GM12878 (cell line): ENCODE data around the gene PLXNA4. TPM values are rescaled to one million over a fixed set of nuclear protein-coding genes. Genes with fewer than 3 reads are reported as not detected.

Experiments
- ATAC-seq: fragments of 200-7000 bp; cut with Tn5 transposase; 3 replicates; pipeline ENCODE4 v1.9.1; 2020; ENCODE audit warnings: mild to moderate bottlenecking, moderate library complexity
- BruUV-seq: library from RNA; stranded (reverse); fragments of 400-500 nt; replicated peaks from 2 replicates; lab custom pipeline; 2021; lab: Mats Ljungman, UMichigan
- CTCF ChIA-PET: fragments of 300-600 bp; sonication (Branson Sonifier 250); formaldehyde crosslinking; extraction: SDS; loops from one replicate; lab custom pipeline; 2021; ENCODE audit warnings: inconsistent platforms; lab: Yijun Ruan, JAX
- POLR2A ChIA-PET: fragments of 350-600 bp; formaldehyde crosslinking; extraction: SDS; loops from one replicate; lab custom pipeline; 2021; ENCODE audit warnings: inconsistent platforms; lab: Charles Lee
- RAD21 ChIA-PET: fragments of 300-600 bp; sonication (Branson Sonifier 250); formaldehyde crosslinking; loops from one replicate; lab custom pipeline; 2023; ENCODE audit warnings: antibody characterized with exemption; ENCODE audit not compliant: unreplicated experiment; lab: Charles Lee
- SMC1A ChIA-PET: fragments of 300-600 bp; sonication (Branson Sonifier 250); formaldehyde crosslinking; loops from one replicate; lab custom pipeline; 2023; ENCODE audit not compliant: unreplicated experiment, uncharacterized antibody; lab: Charles Lee
- DNase-seq: peaks from one replicate; pipeline ENCODE4 v3.0.0-alpha.2; 2011; ENCODE audit warnings: low read depth, low spot score
- FAIRE-seq: peaks from 3 replicates; lab custom pipeline; 2011; peaks lifted over from hg19 to GRCh38; lab: Jason Lieb, UNC
- H2AFZ ChIP-seq: 2 replicates; pipeline ENCODE4 v1.6.0; 2011; ENCODE audit warnings: low read depth, low read length, control low read depth; ENCODE audit not compliant: control insufficient read depth
- H3K27ac ChIP-seq: 2 replicates; pipeline ENCODE4 v1.5.1; 2011; ENCODE audit warnings: control low read depth; ENCODE audit not compliant: control insufficient read depth, insufficient read depth
- H3K27me3 ChIP-seq, 2 experiments: replicated peaks in 1 of 2; 2 replicates each; pipeline versions ENCODE4 v1.6.0 to v1.6.1; 2011; ENCODE audit warnings: low read length in 1 of 2; ENCODE audit not compliant: control insufficient read depth in 2 of 2, insufficient read depth in 2 of 2
- H3K36me3 ChIP-seq, 2 experiments: 2 replicates each; pipeline ENCODE4 v1.5.1; 2011; ENCODE audit warnings: low read length in 1 of 2; ENCODE audit not compliant: control insufficient read depth in 2 of 2, insufficient read depth in 2 of 2
- H3K4me1 ChIP-seq: 2 replicates; pipeline ENCODE4 v1.6.1; 2011; ENCODE audit warnings: mild to moderate bottlenecking, low read length, moderate library complexity, mixed read lengths; ENCODE audit not compliant: control insufficient read depth, insufficient read depth
- H3K4me2 ChIP-seq: 2 replicates; pipeline ENCODE4 v1.6.0; 2011; ENCODE audit warnings: control low read depth; ENCODE audit not compliant: control insufficient read depth, insufficient read depth
- H3K4me3 ChIP-seq: fragments of 200-600 bp; sonication (generic); 2 replicates; pipeline ENCODE4 v1.5.1; 2016
- H3K79me2 ChIP-seq: 2 replicates; pipeline ENCODE4 v1.6.0; 2011; ENCODE audit warnings: low read length; ENCODE audit not compliant: control insufficient read depth, insufficient read depth
- H3K9ac ChIP-seq: 2 replicates; pipeline ENCODE4 v1.8.0; 2011; ENCODE audit warnings: low read length, control low read depth, mixed read lengths; ENCODE audit not compliant: control insufficient read depth, insufficient read depth
- H3K9me3 ChIP-seq: replicated peaks from 3 replicates; pipeline ENCODE4 v1.5.1; 2011; ENCODE audit warnings: mild to moderate bottlenecking, low read length; ENCODE audit not compliant: control insufficient read depth, insufficient read depth
- H4K20me1 ChIP-seq: 2 replicates; pipeline ENCODE4 v1.6.0; 2011; ENCODE audit not compliant: control insufficient read depth, insufficient read depth
- ATF3 ChIP-seq: IDR thresholded peaks from 2 replicates; pipeline ENCODE4 v1.6.1; 2011; ENCODE audit warnings: low read depth, mild to moderate bottlenecking, low read length, moderate library complexity, borderline replicate concordance; ENCODE audit errors: extremely low read depth
- CBX3 ChIP-seq: fragments of 200-600 bp; sonication (generic); IDR thresholded peaks from 2 replicates; pipeline ENCODE4 v1.6.1; 2016; ENCODE audit warnings: low read depth, borderline replicate concordance
- EGR1 ChIP-seq, 2 experiments: IDR thresholded peaks; 1 replicate in 1 of 2; 2 replicates in 1 of 2; pipeline ENCODE4 v1.6.1; 2011 to 2012; ENCODE audit warnings: low read depth in 2 of 2, low read length in 2 of 2, borderline replicate concordance in 1 of 2, mild to moderate bottlenecking in 1 of 2, moderate library complexity in 1 of 2
- ETV6 ChIP-seq, 2 experiments: fragments of 450-650 bp in 1 of 2; IDR thresholded peaks in 1 of 2; conservative IDR thresholded peaks in 1 of 2; 2 replicates each; pipeline ENCODE4 v1.6.1; 2014; ENCODE audit warnings: antibody characterized with exemption in 1 of 2, borderline replicate concordance in 1 of 2, low read depth in 1 of 2, mild to moderate bottlenecking in 1 of 2, moderate library complexity in 1 of 2
- GATAD2B ChIP-seq: fragments of 450-650 bp; conservative IDR thresholded peaks from 2 replicates; pipeline ENCODE4 v1.6.1; 2017; ENCODE audit warnings: low read depth, mild to moderate bottlenecking, moderate library complexity
- HDAC6 ChIP-seq: fragments of 200-600 bp; sonication (generic); IDR thresholded peaks from one replicate; pipeline ENCODE4 v1.8.0; 2017; ENCODE audit warnings: antibody characterized with exemption; ENCODE audit not compliant: unreplicated experiment
- KDM1A ChIP-seq: fragments of 200-600 bp; sonication (generic); IDR thresholded peaks from 2 replicates; pipeline ENCODE4 v1.6.1; 2016; ENCODE audit warnings: borderline replicate concordance
- MEF2B ChIP-seq: fragments of 450-650 bp; IDR thresholded peaks from 2 replicates; pipeline ENCODE4 v1.6.1; 2018; ENCODE audit warnings: mild to moderate bottlenecking, moderate library complexity; ENCODE audit not compliant: partially characterized antibody, poor library complexity, severe bottlenecking
- MYB ChIP-seq: fragments of 150-350 bp; IDR thresholded peaks from 2 replicates; pipeline ENCODE4 v1.6.1; 2014; ENCODE audit warnings: mild to moderate bottlenecking, low read depth, low read length, borderline replicate concordance
- RAD51 ChIP-seq: fragments of 450-650 bp; IDR thresholded peaks from 2 replicates; pipeline ENCODE4 v1.6.1; 2016; ENCODE audit warnings: moderate library complexity, mild to moderate bottlenecking, inconsistent platforms
- RUNX3 ChIP-seq: IDR thresholded peaks from 2 replicates; pipeline ENCODE4 v1.6.1; 2012; ENCODE audit warnings: low read length, inconsistent platforms
- TCF3 ChIP-seq: IDR thresholded peaks from 2 replicates; pipeline ENCODE4 v1.6.1; 2012; ENCODE audit warnings: low read depth, mild to moderate bottlenecking, low read length, borderline replicate concordance; ENCODE audit not compliant: insufficient read depth
- WGBS: methylation state at CpG from one replicate; pipeline ENCODE4 v1.1.6; 2016; ENCODE audit warnings: low lambda C conversion rate; ENCODE audit not compliant: insufficient replicate concordance, insufficient coverage; ENCODE audit errors: missing lambda C conversion rate; 5-methylcytosine and 5-hydroxymethylcytosine counted together
- in situ Hi-C: fragments of 300-500 bp; cut with MboI; formaldehyde crosslinking; loops from 9 replicates; pipeline ENCODE4 v1.14.3; 2018; ENCODE audit warnings: mixed read lengths
- intact Hi-C: fragments of 100-400 bp; cut with micrococcal nuclease; formaldehyde crosslinking; loops from one replicate; pipeline ENCODE4 v1.14.2; 2022; ENCODE audit not compliant: unreplicated experiment
- polyA plus RNA-seq, 11 experiments: library from polyadenylated mRNA; depleted of rRNA in 4 of 11; unstranded in 6 of 11; stranded (reverse) in 5 of 11; fragments of >200 nt; fragmentation: Nextera tagmentation in 4 of 11; fragmentation: Illumina TruSeq in 1 of 11; extraction: Ambion mirVana in 4 of 11; extraction: Trizol in 1 of 11; gene quantifications; 1 replicate in 1 of 11; 2 replicates in 10 of 11; pipeline versions ENCODE4 v1.2.1 to v1.2.3, GENCODE V29; 2011 to 2016; ENCODE audit warnings: inconsistent platforms in 2 of 11, missing spikeins in 2 of 11, low read depth in 1 of 11
- total RNA-seq, 4 experiments: library from RNA; depleted of rRNA in 3 of 4; stranded (reverse); fragments of >200 nt in 3 of 4; fragmentation: Illumina TruSeq in 1 of 4; extraction: Trizol in 1 of 4; gene quantifications; 2 replicates each; pipeline versions ENCODE4 v1.2.1 to v1.2.3, GENCODE V29; 2013 to 2021
- TF ChIP-seq, protein P1 (sequence below): IDR thresholded peaks from 2 replicates; pipeline ENCODE4 v1.6.1; 2011; ENCODE audit warnings: mild to moderate bottlenecking, low read depth, low read length, moderate library complexity; ENCODE audit not compliant: insufficient replicate concordance
- TF ChIP-seq, protein P2 (sequence below): fragments of 150-350 bp; IDR thresholded peaks from 2 replicates; pipeline ENCODE4 v1.6.1; 2016; ENCODE audit warnings: low read depth, low read length
- TF ChIP-seq, protein P3 (sequence below): fragments of 450-650 bp; IDR thresholded peaks from 2 replicates; pipeline ENCODE4 v1.6.1; 2016; ENCODE audit warnings: mild to moderate bottlenecking

PLXNA4 gene
- total and polyA plus RNA-seq, 10 of the 15 experiments (the other 5 are each of a cell fraction or from before 2014, with no cell fraction given) = 0.03 TPM; not detected in 9

GRCh38 chr7:132547821-132548220 lies 28.4 kb downstream of the PLXNA4 start:
- ChIA-PET RAD21 (no interaction called here), POLR2A (no interaction called here), SMC1A (no interaction called here), CTCF (no interaction called here)
- Histone ChIP-seq H4K20me1 (no peaks in the 10 kb centered on the region), H3K4me3 (no peak overlapping the region), H3K79me2 (no peaks in the 10 kb centered on the region), H3K9ac (no peak overlapping the region), H3K9me3 (no peaks in the 10 kb centered on the region), H3K4me2 (no peak overlapping the region), H3K4me1 (no peaks in the 10 kb centered on the region), H2AFZ (no peak overlapping the region), H3K27ac (no peak overlapping the region), H3K36me3 (no peaks in the 10 kb centered on the region), H3K27me3 (peaks cover 0 to 4% of the 10 kb centered on the region in 2 experiments; a peak in 1 of 4 replicates)
- WGBS = 28% methylated on average over 6 of the region's 6 CpGs
- no peak for FAIRE-seq
- in situ Hi-C loops = no loop called here
- ATAC-seq = no peak; the same call in 2 of the 3 replicates
- DNase-seq = no peak
- intact Hi-C loops = no loop called here
- BruUV-seq = no TSS peak
- TF ChIP-seq RAD51 (no peak), GATAD2B (no peak), RUNX3 (no peak), MYB (no peak), KDM1A (no peak), EGR1 (IDR thresholded peaks at IDR 0.05; ENCODE audit: borderline replicate concordance in 1 of 2, low read depth in 2 of 2, low read length in 2 of 2) (no peak), ETV6 (conservative IDR thresholded peaks at IDR 0.05 in 1 of 2, IDR thresholded peaks at IDR 0.05 in 1 of 2; ENCODE audit: borderline replicate concordance in 1 of 2, low read depth in 1 of 2) (no peak), HDAC6 (no peak), MEF2B (no peak), ATF3 (no peak), CBX3 (no peak), TCF3 (no peak)
- TF ChIP-seq, protein P1, sequence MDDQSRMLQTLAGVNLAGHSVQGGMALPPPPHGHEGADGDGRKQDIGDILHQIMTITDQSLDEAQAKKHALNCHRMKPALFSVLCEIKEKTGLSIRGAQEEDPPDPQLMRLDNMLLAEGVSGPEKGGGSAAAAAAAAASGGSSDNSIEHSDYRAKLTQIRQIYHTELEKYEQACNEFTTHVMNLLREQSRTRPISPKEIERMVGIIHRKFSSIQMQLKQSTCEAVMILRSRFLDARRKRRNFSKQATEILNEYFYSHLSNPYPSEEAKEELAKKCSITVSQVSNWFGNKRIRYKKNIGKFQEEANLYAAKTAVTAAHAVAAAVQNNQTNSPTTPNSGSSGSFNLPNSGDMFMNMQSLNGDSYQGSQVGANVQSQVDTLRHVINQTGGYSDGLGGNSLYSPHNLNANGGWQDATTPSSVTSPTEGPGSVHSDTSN = no peak
- TF ChIP-seq, protein P2, sequence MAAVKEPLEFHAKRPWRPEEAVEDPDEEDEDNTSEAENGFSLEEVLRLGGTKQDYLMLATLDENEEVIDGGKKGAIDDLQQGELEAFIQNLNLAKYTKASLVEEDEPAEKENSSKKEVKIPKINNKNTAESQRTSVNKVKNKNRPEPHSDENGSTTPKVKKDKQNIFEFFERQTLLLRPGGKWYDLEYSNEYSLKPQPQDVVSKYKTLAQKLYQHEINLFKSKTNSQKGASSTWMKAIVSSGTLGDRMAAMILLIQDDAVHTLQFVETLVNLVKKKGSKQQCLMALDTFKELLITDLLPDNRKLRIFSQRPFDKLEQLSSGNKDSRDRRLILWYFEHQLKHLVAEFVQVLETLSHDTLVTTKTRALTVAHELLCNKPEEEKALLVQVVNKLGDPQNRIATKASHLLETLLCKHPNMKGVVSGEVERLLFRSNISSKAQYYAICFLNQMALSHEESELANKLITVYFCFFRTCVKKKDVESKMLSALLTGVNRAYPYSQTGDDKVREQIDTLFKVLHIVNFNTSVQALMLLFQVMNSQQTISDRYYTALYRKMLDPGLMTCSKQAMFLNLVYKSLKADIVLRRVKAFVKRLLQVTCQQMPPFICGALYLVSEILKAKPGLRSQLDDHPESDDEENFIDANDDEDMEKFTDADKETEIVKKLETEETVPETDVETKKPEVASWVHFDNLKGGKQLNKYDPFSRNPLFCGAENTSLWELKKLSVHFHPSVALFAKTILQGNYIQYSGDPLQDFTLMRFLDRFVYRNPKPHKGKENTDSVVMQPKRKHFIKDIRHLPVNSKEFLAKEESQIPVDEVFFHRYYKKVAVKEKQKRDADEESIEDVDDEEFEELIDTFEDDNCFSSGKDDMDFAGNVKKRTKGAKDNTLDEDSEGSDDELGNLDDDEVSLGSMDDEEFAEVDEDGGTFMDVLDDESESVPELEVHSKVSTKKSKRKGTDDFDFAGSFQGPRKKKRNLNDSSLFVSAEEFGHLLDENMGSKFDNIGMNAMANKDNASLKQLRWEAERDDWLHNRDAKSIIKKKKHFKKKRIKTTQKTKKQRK = no peak
- TF ChIP-seq, protein P3, sequence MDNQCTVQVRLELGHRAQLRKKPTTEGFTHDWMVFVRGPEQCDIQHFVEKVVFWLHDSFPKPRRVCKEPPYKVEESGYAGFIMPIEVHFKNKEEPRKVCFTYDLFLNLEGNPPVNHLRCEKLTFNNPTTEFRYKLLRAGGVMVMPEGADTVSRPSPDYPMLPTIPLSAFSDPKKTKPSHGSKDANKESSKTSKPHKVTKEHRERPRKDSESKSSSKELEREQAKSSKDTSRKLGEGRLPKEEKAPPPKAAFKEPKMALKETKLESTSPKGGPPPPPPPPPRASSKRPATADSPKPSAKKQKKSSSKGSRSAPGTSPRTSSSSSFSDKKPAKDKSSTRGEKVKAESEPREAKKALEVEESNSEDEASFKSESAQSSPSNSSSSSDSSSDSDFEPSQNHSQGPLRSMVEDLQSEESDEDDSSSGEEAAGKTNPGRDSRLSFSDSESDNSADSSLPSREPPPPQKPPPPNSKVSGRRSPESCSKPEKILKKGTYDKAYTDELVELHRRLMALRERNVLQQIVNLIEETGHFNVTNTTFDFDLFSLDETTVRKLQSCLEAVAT = no peak
